IPS-NIHi7 (cell line): ENCODE data around the gene MEDAG.
A peak's percentile ranks its signal among the peaks of the same experiment; 100 is the strongest.
"Not testable (repeated sequence)": the region's sequence is repeated elsewhere in the genome, so short reads cannot be mapped to it uniquely, and the experiment has no call there.

Source experiments
- DNase-seq: peaks from one replicate; pipeline ENCODE4 v3.0.0; 2012; ENCODE audit warnings: mixed read lengths; ENCODE audit errors: extremely low spot score

The MEDAG gene

GRCh38 chr13:30907121-30907861 is 1.2 kb downstream of the MEDAG start:
- DNase-seq, result no peak

- DNase-seq, result no peak
These were observed 2.4 kb downstream of the MEDAG start for GRCh38 chr13:30908416-30908980.

DNA sequence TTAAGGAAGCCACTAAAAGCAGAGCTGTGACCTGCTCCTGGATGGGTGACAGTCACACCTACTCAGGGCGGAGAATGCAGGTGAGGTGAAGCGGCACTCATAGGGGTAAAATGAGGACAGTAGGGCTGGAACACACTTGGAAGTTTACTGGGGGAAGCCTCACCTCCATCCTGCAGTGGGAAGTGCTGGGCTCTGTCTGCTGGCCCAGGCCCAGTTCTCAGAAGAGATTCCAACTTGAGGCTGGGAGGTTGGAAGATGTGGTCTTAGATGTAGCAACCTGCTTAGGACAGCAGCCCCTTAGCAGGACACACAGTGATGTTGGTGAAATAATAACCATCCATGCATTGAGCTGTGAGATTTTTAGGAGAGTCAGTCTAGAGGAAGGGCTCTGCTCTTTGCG is 4.6 kb downstream of the MEDAG start:
- no peak for DNase-seq

- no peak for DNase-seq
These were observed 9.8 kb downstream of the MEDAG start for GRCh38 chr13:30915691-30916541.

GRCh38 chr13:30916991-30917390 is 10.9 kb downstream of the MEDAG start:
- DNase-seq, result no peak

GRCh38 chr13:30918662-30919405 is 12.8 kb downstream of the MEDAG start:
- DNase-seq, result no peak

DNA sequence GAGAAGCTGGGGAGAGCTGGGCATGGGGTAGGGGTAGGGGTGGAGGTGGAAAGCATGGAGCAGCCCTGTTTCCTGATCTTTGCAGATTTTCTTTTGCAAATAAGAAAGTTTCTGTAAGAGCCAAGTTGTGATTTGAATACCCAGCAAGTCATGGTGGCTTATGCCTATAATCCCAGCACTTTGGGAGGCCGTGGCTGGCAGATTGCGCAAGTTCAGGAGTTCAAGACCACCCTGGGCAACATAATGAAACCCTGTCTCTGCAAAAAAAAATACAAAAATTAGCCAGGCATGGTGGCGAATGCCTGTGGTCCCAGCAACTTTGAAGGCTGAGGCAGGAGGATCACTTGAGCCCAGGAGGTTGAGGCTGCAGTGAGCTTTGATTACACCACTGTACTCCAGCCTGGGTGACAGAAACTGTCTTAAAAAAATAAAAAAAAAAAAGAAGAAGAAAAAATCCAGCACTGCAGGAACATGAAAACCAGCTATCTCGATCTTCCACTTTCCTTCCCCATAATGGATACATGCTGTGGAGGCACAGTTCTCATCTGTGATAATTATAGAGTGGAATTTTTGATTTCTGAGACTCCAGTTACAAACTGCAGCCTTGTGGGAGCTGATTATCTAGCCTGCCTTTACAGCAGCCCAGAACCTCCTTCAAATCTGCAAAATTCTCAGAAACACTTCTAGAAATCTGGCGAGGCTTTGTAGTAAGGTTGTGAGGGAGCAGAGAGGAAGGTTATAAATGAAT is 14.3 kb downstream of the MEDAG start:
- DNase-seq, result no peak

DNA sequence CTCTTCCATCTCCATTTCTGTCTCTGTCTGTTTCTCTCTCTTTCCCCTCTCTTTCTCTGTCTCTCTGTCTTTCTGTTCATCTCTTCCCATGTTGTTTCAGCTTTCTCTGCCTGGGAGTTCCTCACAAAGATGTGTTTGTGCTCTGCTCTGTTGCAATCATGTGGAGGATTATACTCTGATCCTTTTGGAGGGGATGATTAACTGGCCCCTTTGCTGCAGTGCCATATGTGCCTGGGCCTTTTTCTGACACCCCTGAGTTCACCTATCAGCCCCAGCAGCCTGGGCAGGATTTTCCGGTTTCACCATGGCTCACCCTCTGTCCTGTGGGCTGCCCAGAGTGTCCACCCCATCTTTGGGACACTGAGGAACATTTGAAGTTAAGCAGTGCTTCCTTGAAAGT is 17.3 kb downstream of the MEDAG start:
- no peak for DNase-seq

DNA sequence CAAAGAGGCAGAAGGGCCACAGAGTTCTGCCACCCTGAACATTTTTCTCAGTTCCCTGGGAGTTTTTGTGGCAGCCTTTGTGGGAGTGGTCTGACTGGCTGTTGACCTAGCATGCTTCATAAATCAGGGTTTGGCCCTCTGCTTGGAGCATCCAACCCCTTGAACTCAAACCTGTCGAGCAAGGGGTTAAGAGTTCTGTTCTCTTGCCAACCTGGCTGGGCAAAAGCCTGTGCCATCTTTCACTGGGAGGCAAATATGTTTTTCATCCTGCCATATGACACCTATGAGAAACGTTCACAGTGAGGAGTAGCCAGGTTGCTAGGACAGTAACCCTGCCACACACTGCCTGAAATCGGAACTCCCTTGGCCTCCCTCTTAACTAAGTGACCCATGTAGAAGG is 18.6 kb downstream of the MEDAG start:
- no peak for DNase-seq

DNA sequence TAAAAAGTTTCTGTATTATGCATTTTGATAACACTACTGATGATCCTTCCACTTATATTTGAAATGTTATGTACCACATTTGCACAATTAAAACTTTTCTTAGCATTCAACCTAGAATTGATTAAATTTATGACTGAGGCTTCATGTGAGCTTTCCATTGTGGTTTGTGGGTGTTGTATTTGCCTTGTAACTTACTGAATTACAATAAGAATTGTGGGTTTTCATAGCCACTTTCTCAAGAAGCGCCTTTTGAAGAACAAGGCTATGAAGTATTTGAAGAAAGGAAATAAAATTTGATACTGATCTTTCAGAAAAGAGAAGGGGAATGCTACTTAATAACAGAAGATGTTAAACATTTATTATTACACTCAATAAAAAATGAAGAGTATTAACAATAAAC is 19.4 kb downstream of the MEDAG start:
- DNase-seq, result no peak

- DNase-seq, result no peak
These were observed 20.7 kb downstream of the MEDAG start for GRCh38 chr13:30926781-30927180.

GRCh38 chr13:30927188-30927587 is 21.1 kb downstream of the MEDAG start:
- not testable (repeated sequence) for DNase-seq

DNA sequence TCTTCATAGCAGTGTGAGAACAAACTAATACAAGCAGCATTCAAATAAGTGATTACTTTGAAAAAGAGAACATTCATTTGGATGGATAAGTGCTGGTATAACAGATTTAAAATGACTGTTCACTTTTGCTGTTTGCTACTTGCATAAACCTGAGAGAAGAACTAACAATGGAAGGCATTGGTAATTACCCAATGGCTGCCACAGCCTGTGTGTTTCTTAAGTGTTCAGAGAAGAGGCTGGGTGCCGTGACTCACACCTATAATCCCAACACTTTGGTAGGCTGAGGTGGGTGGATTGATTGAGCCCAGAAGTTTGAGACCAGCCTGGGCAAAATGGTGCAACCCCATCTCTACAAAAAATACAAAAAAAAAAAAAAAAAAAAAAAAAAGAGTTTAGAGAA is 21.5 kb downstream of the MEDAG start:
- no peak for DNase-seq

DNA sequence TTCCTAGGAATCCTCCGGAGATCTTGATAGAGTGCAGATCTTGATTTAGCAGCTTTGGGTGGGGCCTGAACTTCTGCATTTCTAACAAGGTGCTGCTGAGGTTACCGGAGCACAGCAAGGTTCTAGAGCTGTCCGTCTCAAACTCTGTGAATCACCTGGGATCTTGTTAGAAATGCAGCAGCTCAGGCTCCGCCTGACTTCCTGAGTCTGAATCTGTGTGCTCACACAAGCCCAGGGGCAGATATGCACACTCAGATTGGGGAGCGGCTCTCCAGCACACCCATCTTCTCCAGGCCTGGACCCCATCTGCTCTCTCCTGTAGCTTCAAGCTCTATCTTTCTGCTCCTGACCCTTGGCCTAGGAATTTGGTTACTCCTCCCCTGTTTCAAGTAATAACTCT is 22.9 kb downstream of the MEDAG start:
- DNase-seq, result no peak

- DNase-seq, result peak; percentile 91
These were observed 26.6 kb downstream of the MEDAG start, which contains the start of gene TEX26 for GRCh38 chr13:30932481-30933353. Gene TEX26, plus strand, starts transcription at chr13:30932656. Its CDS starts 60 bp downstream, at chr13:30932716.

GRCh38 chr13:30933354-30933670 is 27.2 kb downstream of the MEDAG start:
- DNase-seq, result no peak

- DNase-seq, result peak; percentile 50
These were observed 28.3 kb downstream of the MEDAG start for GRCh38 chr13:30934381-30934780.

- no peak for DNase-seq
These were observed 28.7 kb downstream of the MEDAG start for GRCh38 chr13:30934803-30935202.

GRCh38 chr13:30936971-30937370 is 30.9 kb downstream of the MEDAG start:
- DNase-seq, result no peak

DNA sequence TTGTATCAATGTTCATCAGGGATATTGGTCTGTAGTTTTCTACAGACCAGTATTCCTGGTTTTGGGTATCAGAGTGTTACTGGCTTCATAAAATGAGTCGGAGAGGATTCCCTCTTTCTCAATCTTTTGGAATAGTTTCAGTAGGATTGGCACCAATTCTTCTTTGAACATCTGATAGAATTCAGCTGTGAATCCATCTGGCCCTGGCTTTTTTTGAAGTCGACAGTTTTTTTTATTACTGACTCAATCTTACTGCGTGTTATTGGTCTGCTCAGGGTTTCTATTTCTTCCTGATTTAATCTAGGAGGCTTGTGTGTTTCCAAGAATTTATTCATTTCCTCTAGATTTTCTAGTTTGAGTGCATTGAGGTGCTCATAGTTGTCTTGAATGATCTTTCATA is 37.8 kb downstream of the MEDAG start:
- DNase-seq, result no peak
